Measurements from ENCODE around the gene USP7. TPM values are rescaled to one million over a fixed set of nuclear protein-coding genes. Genes with fewer than 3 reads are reported as not detected.

USP7 gene
- polyA plus RNA-seq, 1 of the 3 experiments (the other 2 are of a cell fraction): 8.6 TPM

DNA sequence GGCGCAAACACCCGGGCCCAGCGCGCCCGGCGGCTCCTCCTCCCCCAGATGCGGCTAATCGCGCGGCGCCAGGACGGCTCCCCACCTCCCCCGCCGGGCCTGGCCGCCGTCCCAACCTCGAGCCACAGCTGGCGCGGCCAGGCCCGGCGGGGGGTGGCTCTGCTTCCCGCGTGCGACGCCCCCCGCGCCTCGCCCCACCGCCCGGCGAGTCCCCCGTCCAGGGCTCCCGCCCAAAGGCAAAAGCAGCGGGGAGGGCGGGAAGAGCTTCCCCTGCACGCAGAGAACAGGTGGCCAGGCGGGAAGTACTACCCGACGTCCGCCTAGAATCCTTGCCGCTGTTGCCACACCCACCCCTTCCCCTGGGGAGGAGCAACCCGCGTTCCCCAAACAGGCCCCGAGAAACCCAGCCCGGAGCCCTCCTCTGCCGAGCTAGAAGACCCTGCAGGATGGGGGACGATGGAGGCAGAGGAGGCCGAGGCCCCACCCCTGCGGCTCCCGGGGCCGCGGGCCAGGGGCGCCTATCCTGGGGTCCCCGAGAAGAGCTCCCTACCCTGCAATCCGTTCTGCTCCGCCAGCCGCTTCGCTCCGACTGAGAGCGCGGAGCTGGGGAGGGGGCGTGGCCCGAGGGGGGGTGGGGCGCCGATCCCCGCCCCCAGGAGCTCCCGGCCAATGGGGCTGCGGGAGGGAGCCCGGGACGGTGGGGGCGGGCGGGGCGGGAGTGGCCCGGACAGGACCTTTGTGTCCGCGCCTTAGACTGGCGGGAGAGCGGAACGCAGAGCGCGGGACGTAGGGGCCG is 95.1 kb downstream of the USP7 start, which contains the start of gene CARHSP1 (continued):
- TF ChIP-seq, protein P1, sequence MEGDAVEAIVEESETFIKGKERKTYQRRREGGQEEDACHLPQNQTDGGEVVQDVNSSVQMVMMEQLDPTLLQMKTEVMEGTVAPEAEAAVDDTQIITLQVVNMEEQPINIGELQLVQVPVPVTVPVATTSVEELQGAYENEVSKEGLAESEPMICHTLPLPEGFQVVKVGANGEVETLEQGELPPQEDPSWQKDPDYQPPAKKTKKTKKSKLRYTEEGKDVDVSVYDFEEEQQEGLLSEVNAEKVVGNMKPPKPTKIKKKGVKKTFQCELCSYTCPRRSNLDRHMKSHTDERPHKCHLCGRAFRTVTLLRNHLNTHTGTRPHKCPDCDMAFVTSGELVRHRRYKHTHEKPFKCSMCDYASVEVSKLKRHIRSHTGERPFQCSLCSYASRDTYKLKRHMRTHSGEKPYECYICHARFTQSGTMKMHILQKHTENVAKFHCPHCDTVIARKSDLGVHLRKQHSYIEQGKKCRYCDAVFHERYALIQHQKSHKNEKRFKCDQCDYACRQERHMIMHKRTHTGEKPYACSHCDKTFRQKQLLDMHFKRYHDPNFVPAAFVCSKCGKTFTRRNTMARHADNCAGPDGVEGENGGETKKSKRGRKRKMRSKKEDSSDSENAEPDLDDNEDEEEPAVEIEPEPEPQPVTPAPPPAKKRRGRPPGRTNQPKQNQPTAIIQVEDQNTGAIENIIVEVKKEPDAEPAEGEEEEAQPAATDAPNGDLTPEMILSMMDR (IDR thresholded peaks at IDR 0.05): no peak
- TF ChIP-seq, protein P2, sequence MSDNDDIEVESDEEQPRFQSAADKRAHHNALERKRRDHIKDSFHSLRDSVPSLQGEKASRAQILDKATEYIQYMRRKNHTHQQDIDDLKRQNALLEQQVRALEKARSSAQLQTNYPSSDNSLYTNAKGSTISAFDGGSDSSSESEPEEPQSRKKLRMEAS (IDR thresholded peaks at IDR 0.05; ENCODE audit: low read depth): peak; percentile 79
- TF ChIP-seq FOXM1 (IDR thresholded peaks at IDR 0.05; ENCODE audit: low read depth) (no peak), RAD21 (IDR thresholded peaks at IDR 0.05; ENCODE audit: low read length) (no peak), NFIC (IDR thresholded peaks at IDR 0.05; ENCODE audit: borderline replicate concordance) (peak; percentile 17; the same call in 1 of the 2 replicates), TAF1 (IDR thresholded peaks at IDR 0.05; ENCODE audit: borderline replicate concordance, low read depth, low read length) (peak; percentile 95), SMC3 (IDR thresholded peaks at IDR 0.05; ENCODE audit: low read depth, low read length) (no peak), MEF2A (IDR thresholded peaks at IDR 0.05; ENCODE audit: borderline replicate concordance, low read depth) (no peak), RFX5 (IDR thresholded peaks at IDR 0.05; ENCODE audit: low read length) (no peak), EZH2phosphoT487 (IDR thresholded peaks at IDR 0.05; ENCODE audit: borderline replicate concordance, low read depth) (no peak), GATA2 (CRISPR knock-in tag; IDR thresholded peaks at IDR 0.05) (no peak), POLR2AphosphoS5 (IDR thresholded peaks at IDR 0.05; ENCODE audit: low read depth, low read length) (peak; percentile 88), YY1 (IDR thresholded peaks at IDR 0.05; ENCODE audit: low read depth) (no peak), NRF1 (IDR thresholded peaks at IDR 0.05; ENCODE audit: low read depth, low read length) (no peak), SIN3A (IDR thresholded peaks at IDR 0.05; ENCODE audit: borderline replicate concordance, low read depth, low read length) (peak; percentile 49; the same call in 1 of the 2 replicates), GABPA (IDR thresholded peaks at IDR 0.05; ENCODE audit: low read depth) (no peak)
- TF ChIP-seq, protein P3, sequence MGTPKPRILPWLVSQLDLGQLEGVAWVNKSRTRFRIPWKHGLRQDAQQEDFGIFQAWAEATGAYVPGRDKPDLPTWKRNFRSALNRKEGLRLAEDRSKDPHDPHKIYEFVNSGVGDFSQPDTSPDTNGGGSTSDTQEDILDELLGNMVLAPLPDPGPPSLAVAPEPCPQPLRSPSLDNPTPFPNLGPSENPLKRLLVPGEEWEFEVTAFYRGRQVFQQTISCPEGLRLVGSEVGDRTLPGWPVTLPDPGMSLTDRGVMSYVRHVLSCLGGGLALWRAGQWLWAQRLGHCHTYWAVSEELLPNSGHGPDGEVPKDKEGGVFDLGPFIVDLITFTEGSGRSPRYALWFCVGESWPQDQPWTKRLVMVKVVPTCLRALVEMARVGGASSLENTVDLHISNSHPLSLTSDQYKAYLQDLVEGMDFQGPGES (IDR thresholded peaks at IDR 0.05; ENCODE audit: low read depth, low read length): no peak
- TF ChIP-seq, protein P4, sequence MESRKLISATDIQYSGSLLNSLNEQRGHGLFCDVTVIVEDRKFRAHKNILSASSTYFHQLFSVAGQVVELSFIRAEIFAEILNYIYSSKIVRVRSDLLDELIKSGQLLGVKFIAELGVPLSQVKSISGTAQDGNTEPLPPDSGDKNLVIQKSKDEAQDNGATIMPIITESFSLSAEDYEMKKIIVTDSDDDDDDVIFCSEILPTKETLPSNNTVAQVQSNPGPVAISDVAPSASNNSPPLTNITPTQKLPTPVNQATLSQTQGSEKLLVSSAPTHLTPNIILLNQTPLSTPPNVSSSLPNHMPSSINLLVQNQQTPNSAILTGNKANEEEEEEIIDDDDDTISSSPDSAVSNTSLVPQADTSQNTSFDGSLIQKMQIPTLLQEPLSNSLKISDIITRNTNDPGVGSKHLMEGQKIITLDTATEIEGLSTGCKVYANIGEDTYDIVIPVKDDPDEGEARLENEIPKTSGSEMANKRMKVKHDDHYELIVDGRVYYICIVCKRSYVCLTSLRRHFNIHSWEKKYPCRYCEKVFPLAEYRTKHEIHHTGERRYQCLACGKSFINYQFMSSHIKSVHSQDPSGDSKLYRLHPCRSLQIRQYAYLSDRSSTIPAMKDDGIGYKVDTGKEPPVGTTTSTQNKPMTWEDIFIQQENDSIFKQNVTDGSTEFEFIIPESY (IDR thresholded peaks at IDR 0.05; ENCODE audit: borderline replicate concordance, low read depth): no peak
- TF ChIP-seq, protein P5, sequence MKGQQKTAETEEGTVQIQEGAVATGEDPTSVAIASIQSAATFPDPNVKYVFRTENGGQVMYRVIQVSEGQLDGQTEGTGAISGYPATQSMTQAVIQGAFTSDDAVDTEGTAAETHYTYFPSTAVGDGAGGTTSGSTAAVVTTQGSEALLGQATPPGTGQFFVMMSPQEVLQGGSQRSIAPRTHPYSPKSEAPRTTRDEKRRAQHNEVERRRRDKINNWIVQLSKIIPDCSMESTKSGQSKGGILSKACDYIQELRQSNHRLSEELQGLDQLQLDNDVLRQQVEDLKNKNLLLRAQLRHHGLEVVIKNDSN (IDR thresholded peaks at IDR 0.05; ENCODE audit: borderline replicate concordance, low read depth): no peak
